K562 (cell line): ENCODE measurements around the gene HLF. TPM values are rescaled to one million over a fixed set of nuclear protein-coding genes. Genes with fewer than 3 reads are reported as not detected.

Source experiments
- ATAC-seq: fragments of 200-7000 bp; cut with Tn5 transposase; 3 replicates; pipeline ENCODE4 v1.9.1; 2020; ENCODE audit warnings: moderate library complexity
- BruUV-seq: library from RNA; stranded (reverse); fragments of 400-500 nt; replicated peaks from 2 replicates; lab custom pipeline; 2021; lab: Mats Ljungman, UMichigan
- CTCF ChIA-PET: fragments of 300-600 bp; formaldehyde crosslinking; extraction: SDS; loops from one replicate; lab custom pipeline; 2021; ENCODE audit warnings: low intra/inter-chr PET ratio; lab: Yijun Ruan, JAX
- POLR2A ChIA-PET: fragments of 300-600, 350-650 bp; sonication (Branson Sonifier 250); formaldehyde crosslinking; extraction: SDS; loops from one replicate; lab custom pipeline; 2021; ENCODE audit warnings: antibody characterized with exemption, inconsistent platforms; lab: Yijun Ruan, JAX
- DNase-seq, 4 experiments: peaks; one replicate each; pipeline versions ENCODE4 v3.0.0 to v3.0.0-alpha.2; 2011 to 2018; ENCODE audit warnings: low spot score in 3 of 4, mixed read lengths in 3 of 4; ENCODE audit errors: extremely low read depth in 1 of 4
- FAIRE-seq: peaks from 2 replicates; lab custom pipeline; 2011; peaks lifted over from hg19 to GRCh38; lab: Jason Lieb, UNC
- H2AFZ ChIP-seq: 2 replicates; pipeline ENCODE4 v1.6.0; 2011; ENCODE audit warnings: low read depth, low read length, control low read depth, inconsistent platforms
- H3K27ac ChIP-seq: fragments of 200-600 bp; 3 replicates; pipeline ENCODE4 v1.8.0; 2011; ENCODE audit warnings: low read depth, mild to moderate bottlenecking, control low read depth, inconsistent platforms, low read length, moderate library complexity, mixed read lengths; ENCODE audit errors: extremely low read depth
- H3K27me3 ChIP-seq, 2 experiments: fragments of 300-600 bp in 1 of 2; 2 replicates in 1 of 2; 3 replicates in 1 of 2; pipeline versions ENCODE4 v1.6.0 to v1.8.0; 2011; ENCODE audit warnings: inconsistent platforms in 2 of 2, low read length in 2 of 2, mild to moderate bottlenecking in 1 of 2, mixed read lengths in 1 of 2, moderate library complexity in 1 of 2; ENCODE audit not compliant: control insufficient read depth in 2 of 2, insufficient read depth in 2 of 2
- H3K36me3 ChIP-seq: fragments of 300-600 bp; 3 replicates; pipeline ENCODE4 v1.8.0; 2011; ENCODE audit warnings: mild to moderate bottlenecking, low read length, inconsistent platforms; ENCODE audit not compliant: control insufficient read depth, insufficient read depth
- H3K4me1 ChIP-seq, 2 experiments: fragments of 200-600 bp in 1 of 2; replicated peaks in 1 of 2; 2 replicates in 1 of 2; 3 replicates in 1 of 2; pipeline versions ENCODE4 v1.5.1 to v1.8.0; 2011; ENCODE audit warnings: inconsistent platforms in 2 of 2, low read length in 2 of 2, mild to moderate bottlenecking in 1 of 2, mixed read lengths in 1 of 2, moderate library complexity in 1 of 2; ENCODE audit not compliant: control insufficient read depth in 2 of 2, insufficient read depth in 2 of 2
- H3K4me2 ChIP-seq: 2 replicates; pipeline ENCODE4 v1.6.1; 2011; ENCODE audit warnings: low read length, control low read depth, inconsistent platforms, mixed read lengths; ENCODE audit not compliant: insufficient read depth
- H3K4me3 ChIP-seq: fragments of 200-600 bp; sonication (generic), shearing (Covaris generic); 2 replicates; pipeline ENCODE4 v1.5.1; 2016; ENCODE audit warnings: control low read depth, inconsistent platforms
- H3K79me2 ChIP-seq: fragments of 200-600 bp; 3 replicates; pipeline ENCODE4 v1.8.0; 2011; ENCODE audit warnings: low read length, inconsistent platforms; ENCODE audit not compliant: control insufficient read depth, insufficient read depth
- H3K9ac ChIP-seq, 2 experiments: 2 replicates each; pipeline versions ENCODE4 v1.6.0 to v1.6.1; 2011; ENCODE audit warnings: low read depth in 2 of 2, low read length in 2 of 2, control low read depth in 1 of 2, inconsistent platforms in 1 of 2, mild to moderate bottlenecking in 1 of 2, mixed read lengths in 1 of 2; ENCODE audit not compliant: insufficient read depth in 1 of 2
- H3K9me1 ChIP-seq: one replicate; pipeline ENCODE4 v1.6.0; 2011; ENCODE audit warnings: inconsistent platforms, mild to moderate bottlenecking, low read length, moderate library complexity; ENCODE audit not compliant: control insufficient read depth, insufficient read depth
- H3K9me3 ChIP-seq: replicated peaks from 2 replicates; pipeline ENCODE4 v1.5.1; 2011; ENCODE audit warnings: low read depth, low read length, inconsistent platforms; ENCODE audit not compliant: control insufficient read depth, insufficient read depth
- H4K20me1 ChIP-seq: replicated peaks from 2 replicates; pipeline ENCODE4 v1.6.1; 2011; ENCODE audit warnings: low read length, inconsistent platforms, mixed read lengths; ENCODE audit not compliant: control insufficient read depth, insufficient read depth
- NELFE ChIP-seq: IDR thresholded peaks from 2 replicates; pipeline ENCODE4 v1.6.1; 2011; ENCODE audit warnings: mild to moderate bottlenecking; ENCODE audit not compliant: insufficient read depth, insufficient read length
- ZNF23 ChIP-seq: fragments of 250-450 bp; sonication (Bioruptor Pico); IDR thresholded peaks from 2 replicates; pipeline ENCODE4 v1.4.0; 2020; ENCODE audit warnings: mild to moderate bottlenecking
- WGBS: fragments of 100-300 bp; shearing (Covaris generic); methylation state at CpG from one replicate; pipeline ENCODE4 v1.1.6; 2016; ENCODE audit warnings: low coverage, mixed read lengths; ENCODE audit not compliant: insufficient coverage; ENCODE audit errors: missing lambda C conversion rate; 5-methylcytosine and 5-hydroxymethylcytosine counted together
- in situ Hi-C: fragments of 300-500 bp; cut with MboI; formaldehyde crosslinking; loops from 4 replicates; pipeline ENCODE4 v1.15.0; 2018; ENCODE audit warnings: inconsistent platforms, mixed read lengths
- intact Hi-C: fragments of 100-400 bp; cut with micrococcal nuclease; formaldehyde crosslinking; loops from 2 replicates; pipeline ENCODE4 v1.14.2; 2022
- polyA plus RNA-seq, 8 experiments: library from polyadenylated mRNA; depleted of rRNA in 4 of 8; stranded (reverse) in 5 of 8; unstranded in 3 of 8; fragments of >200 nt; fragmentation: Nextera tagmentation in 2 of 8; fragmentation: Illumina TruSeq in 1 of 8; extraction: Ambion mirVana in 2 of 8; extraction: Trizol in 1 of 8; gene quantifications; 2 replicates each; pipeline versions ENCODE4 v1.2.1 to v1.2.3, GENCODE V29; 2011 to 2014; ENCODE audit warnings: inconsistent platforms in 1 of 8, missing spikeins in 1 of 8
- total RNA-seq, 7 experiments: library from RNA; depleted of rRNA in 6 of 7; stranded (reverse); fragments of >200 nt in 6 of 7; fragmentation: Illumina TruSeq in 2 of 7; extraction: Trizol in 2 of 7; gene quantifications; 2 replicates each; pipeline versions ENCODE4 v1.2.1 to v1.2.3, GENCODE V29; 2011 to 2021; ENCODE audit warnings: low replicate concordance in 1 of 7

The HLF gene
- total and polyA plus RNA-seq, 9 of the 15 experiments (the other 6 are each of a cell fraction or from before 2014, with no cell fraction given), result 0.03 to 0.24 (median 0.09) TPM

DNA sequence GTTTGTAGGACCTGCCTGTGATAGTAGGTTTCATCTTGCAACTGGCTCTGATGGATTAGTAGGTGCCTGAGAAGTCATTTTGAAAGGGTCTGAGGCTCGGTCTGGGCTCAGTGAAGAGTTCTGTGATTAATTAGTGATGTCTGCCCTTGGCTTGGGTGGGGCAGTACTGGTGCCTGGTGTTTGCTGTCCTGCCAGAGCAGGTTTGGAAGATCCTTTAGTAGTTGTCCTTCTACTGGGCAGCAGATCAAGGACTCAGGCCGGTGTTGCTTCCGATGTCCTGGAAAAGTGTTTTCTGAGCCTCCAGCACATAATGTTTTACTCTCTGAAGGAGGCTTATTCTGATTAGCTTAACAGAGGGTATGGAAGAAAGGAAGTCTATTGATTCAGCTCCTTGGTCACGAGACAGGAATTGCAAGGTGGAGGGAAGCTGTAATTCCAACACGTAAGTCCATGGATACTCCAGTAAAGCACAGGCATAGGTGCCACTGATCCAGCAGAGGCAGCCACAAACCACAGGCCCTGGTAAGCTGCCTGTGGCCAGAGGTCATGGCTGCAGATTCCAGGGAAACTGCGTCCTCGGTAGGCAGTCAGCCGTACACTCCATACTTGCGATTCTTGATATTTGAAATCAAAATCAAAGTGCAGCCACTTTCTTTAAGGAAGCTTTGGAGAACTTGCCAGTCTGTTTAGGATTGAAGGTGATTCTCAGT lies 18.7 kb downstream of the HLF start:
- in situ Hi-C loops, result no loop called here
- Histone ChIP-seq H3K4me3 (no peak overlapping the region), H3K36me3 (no peaks in the 10 kb centered on the region), H2AFZ (0 out of 2 replicates have a peak overlapping the region, but pooled peaks have one; percentile 2), H3K9ac (no peak overlapping the region), H3K9me1 (no peaks in the 10 kb centered on the region), H3K4me2 (no peak overlapping the region), H3K9me3 (no peaks in the 10 kb centered on the region), H3K4me1 (no peaks in the 10 kb centered on the region), H3K79me2 (no peaks in the 10 kb centered on the region), H4K20me1 (no peaks in the 10 kb centered on the region), H3K27ac (no peak overlapping the region), H3K27me3 (peaks cover 0 to 4% of the 10 kb centered on the region in 2 experiments; a peak in 3 of 5 replicates)
- ATAC-seq (0 out of 3 replicates have a peak, but pooled peaks have one; percentile 33), FAIRE-seq (no peak), DNase-seq (no peak)
- POLR2A ChIA-PET, result interaction anchor here (0.9 to 1.6 kb wide), 3 partner anchors 11 to 314 kb away, joined by 3 to 4 read pairs (median 4); partner anchors contain the start of genes COX11 and STXBP4
- TF ChIP-seq ZNF23 (CRISPR knock-in tag) (peak; percentile 78), NELFE (no peak)
- 28% methylated on average over 9 of the region's 9 CpGs for WGBS
- no TSS peak for BruUV-seq
- CTCF ChIA-PET, result interaction anchor here (0.6 kb wide), 1 partner anchor 531 kb away, joined by 3 read pairs; no protein-coding TSS in a partner anchor
- intact Hi-C loops, result no loop called here
